SKM-1 (cell line): ENCODE data around the gene PAPLN.
"Not testable (repeated sequence)": the region's sequence is repeated elsewhere in the genome, so short reads cannot be mapped to it uniquely, and the experiment has no call there.

Experiments used
- DNase-seq: peaks from one replicate; lab custom pipeline; 2025; ENCODE audit not compliant: unreplicated experiment; lab: John Stamatoyannopoulos, UW

PAPLN gene

GRCh38 chr14:73287071-73287470 is 49.8 kb downstream of the PAPLN start:
- DNase-seq = no peak

GRCh38 chr14:73289308-73289707 is 52.0 kb downstream of the PAPLN start:
- no peak for DNase-seq

GRCh38 chr14:73289729-73290128 is 52.4 kb downstream of the PAPLN start:
- DNase-seq = no peak

GRCh38 chr14:73290279-73290678 is 53.0 kb downstream of the PAPLN start:
- DNase-seq = no peak

- no peak for DNase-seq
Measured at GRCh38 chr14:73293782-73294781, 56.8 kb downstream of the PAPLN start.

GRCh38 chr14:73295198-73295796 is 58.0 kb downstream of the PAPLN start:
- peak; percentile 2 for DNase-seq

- no peak for DNase-seq
Measured at GRCh38 chr14:73305499-73305898, 68.2 kb downstream of the PAPLN start.

GRCh38 chr14:73307261-73307660 is 70.0 kb downstream of the PAPLN start:
- DNase-seq = no peak

GRCh38 chr14:73309207-73309606 is 71.9 kb downstream of the PAPLN start:
- not testable (repeated sequence) for DNase-seq

- no peak for DNase-seq
Measured at GRCh38 chr14:73311708-73312030, 74.4 kb downstream of the PAPLN start.

- no peak for DNase-seq
Measured at GRCh38 chr14:73312687-73313086, 75.4 kb downstream of the PAPLN start.

- no peak for DNase-seq
Measured at GRCh38 chr14:73313151-73313550, 75.8 kb downstream of the PAPLN start.

GRCh38 chr14:73323896-73324399 is 86.6 kb downstream of the PAPLN start:
- no peak for DNase-seq
